ENCODE results near the gene DTNBP1.

The DTNBP1 gene

DNA sequence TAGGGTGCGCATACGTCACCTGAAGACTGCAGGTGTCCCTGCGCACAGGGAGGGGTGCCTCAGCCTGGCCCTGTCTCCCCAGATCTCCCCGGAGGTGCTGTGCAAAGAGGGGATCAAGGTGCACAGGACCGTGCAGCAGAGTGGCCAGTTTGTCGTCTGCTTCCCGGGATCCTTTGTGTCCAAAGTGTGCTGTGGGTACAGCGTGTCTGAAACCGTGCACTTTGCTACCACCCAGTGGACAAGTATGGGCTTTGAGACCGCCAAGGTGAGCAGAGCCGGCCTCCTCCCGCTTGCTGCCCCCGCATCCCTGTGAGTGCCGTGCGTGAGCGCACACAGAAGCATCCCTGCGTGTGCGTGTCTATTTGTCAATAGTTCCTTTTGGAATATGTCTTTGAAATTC, 150.7 kb downstream of the DTNBP1 start:
- DNase-seq, result no peak

DNA sequence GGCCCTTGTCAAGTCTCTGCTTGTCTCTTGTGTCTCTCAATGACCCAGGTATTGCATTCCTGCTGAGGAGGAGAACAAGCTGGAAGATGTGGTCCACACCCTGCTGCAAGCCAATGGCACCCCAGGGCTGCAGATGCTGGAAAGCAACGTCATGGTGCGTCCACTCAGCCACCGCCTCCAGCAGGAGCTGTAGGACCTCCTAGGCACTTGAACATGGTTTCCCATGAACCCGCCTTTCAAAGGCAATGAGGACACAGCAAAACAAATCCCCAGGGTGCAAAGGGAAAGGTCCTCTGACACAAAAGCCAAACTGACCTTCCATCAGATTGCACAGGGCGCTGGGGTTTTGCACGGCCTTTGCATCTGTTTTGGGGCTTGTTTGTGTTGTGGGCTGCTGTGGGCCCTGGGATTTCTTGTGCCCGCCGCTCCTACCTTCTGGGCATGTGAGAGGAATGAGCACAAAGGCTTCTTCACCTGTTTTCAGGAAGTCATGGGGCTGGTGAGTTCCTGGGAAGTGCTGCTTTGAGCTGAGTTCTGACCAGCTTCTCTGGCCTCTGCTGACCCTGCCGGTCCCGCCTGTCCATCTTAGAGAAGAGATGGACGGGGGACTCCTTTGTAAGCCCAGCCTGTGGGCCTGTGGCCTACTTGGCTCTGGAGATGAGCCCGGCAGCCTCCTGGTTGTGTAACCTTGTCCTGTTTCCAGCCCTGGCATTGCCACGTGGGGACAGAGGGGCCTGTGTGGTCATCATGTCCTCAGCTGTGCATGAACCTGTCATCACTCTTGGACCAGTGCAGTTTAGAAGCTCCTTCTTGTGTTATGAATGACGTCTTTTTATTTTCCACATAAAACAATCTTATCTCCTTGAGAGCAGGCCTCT, 151.3 kb downstream of the DTNBP1 start:
- no peak for DNase-seq

- DNase-seq, result no peak
These were observed 152.1 kb downstream of the DTNBP1 start for GRCh38 chr6:15510536-15511247.

GRCh38 chr6:15510121-15510520, 152.7 kb downstream of the DTNBP1 start:
- no peak for DNase-seq

- DNase-seq, result no peak
These were observed 153.4 kb downstream of the DTNBP1 start for GRCh38 chr6:15509335-15509933.

- no peak for DNase-seq
These were observed 153.9 kb downstream of the DTNBP1 start for GRCh38 chr6:15508931-15509330.

GRCh38 chr6:15508441-15508871, 154.4 kb downstream of the DTNBP1 start:
- DNase-seq, result no peak

DNA sequence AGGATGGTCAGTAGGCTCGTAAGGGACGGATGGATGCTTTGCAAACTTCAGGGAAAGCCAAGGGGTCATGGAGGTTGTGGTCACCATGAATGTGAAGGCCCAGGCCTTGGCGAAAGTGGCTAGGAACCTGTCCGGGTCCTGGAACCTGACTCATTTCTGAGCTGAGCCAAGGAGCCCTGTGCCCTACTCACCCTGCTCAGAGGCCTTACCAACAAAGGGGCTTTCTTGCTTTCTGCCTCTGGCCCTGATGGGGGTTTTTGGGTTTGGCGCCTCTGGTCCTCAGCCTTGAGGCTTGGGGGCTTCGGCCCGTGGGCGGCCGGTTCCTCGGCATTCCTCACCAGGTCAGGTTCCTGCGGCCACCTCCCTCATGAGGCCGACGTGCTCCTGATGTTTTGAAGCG, 155.1 kb downstream of the DTNBP1 start:
- no peak for DNase-seq

DNA sequence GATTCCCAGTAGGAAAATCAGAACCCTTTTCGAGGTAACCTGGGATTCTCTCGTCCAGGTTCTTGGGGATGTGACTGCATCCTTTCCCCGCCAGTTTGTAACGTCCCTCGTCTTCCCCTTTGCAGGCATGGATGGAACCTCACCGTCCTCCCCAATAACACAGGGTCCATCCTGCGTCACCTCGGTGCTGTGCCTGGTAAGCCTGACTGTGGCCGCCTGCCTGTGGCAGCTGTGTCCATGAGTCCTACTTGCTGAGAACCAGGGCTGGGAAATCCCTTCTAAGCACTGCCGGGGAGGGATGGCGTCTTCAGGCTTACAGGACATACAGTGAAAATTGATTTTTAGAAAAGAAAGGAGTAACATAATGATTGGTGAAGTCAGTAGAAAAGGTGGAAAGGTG, 155.6 kb downstream of the DTNBP1 start:
- DNase-seq, result no peak

DNA sequence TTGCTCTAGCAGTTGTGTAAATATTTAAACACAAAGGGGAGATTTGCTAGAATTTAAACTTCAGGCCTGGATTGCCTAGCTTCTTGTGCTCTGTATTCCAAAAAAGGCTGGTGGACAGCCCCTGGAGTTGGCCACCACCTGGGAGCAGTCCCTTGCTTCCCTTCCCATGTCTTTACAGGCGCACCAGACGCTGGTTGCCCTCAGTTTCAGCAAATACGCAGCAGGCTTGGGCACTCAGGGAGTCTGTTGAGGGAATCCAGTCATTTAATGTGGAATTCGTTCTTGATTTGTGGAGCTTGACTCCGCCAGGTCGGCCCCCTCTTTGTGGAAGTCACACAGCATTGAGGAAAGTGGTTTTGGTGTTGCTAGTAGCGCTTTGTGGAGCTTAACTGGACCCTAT, 156.8 kb downstream of the DTNBP1 start:
- no peak for DNase-seq

DNA sequence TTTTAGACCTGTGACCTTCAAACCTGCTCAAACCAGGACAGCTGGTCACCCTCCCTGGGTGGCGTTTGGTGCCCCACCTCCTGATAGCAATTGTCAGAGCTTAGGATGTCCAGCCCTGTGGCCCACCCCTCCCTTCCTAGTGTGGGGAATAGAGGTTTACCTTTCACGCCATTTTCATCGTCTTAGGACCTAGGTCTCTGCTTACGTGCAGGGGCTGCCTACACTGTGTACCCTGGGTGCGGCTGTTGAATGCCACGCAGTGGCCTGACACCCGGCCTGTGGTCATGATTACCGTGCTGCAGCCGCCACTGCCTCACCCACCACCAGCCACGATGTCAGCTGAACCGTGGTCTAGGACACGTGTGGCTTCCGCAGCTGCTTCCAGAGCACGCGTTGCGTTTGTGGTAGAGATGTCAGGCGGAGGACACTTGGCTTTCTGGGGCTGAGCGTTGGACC, 157.3 kb downstream of the DTNBP1 start:
- no peak for DNase-seq

DNA sequence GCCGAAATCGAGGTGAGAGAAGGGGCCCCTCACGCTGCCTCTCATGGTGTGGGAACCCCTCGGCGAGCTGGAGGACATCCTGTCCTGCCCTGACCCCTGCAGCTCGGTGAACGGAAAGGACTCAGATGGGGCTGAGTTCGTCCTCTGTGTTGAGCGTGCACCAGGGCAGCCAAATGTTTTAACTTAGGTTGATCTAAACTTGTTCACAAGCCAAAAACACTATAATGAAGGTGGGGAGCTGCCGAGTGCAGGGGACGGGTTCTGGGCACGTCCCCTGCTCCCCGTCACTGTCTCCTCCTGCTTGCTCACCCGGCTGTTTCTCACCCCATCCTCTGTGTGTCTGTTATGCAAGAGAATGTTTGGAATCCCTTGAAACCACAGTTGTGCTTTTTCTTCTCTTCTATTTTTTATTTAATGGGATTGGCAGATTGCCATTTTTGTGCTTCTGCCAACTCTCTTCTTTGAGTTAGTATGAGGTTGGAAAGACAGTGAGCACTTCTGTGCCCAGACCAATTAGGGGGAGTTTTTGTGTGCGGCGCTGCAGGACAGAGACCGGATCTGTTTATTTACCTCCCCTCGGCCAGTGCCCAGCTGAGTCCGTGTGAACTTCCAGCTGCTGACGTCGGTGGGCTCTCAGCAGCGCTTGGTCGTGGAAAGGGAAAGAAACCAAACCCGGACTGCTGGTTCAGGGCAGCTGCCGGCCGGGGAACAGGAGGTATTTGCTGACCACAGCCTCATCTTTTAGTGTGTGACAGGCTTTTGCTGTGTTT, 158.1 kb downstream of the DTNBP1 start:
- no peak for DNase-seq

- DNase-seq, result no peak
These were observed 158.8 kb downstream of the DTNBP1 start for GRCh38 chr6:15504040-15504495.

- DNase-seq, result no peak
These were observed 159.5 kb downstream of the DTNBP1 start for GRCh38 chr6:15503346-15503680.

- no peak for DNase-seq
These were observed 160.1 kb downstream of the DTNBP1 start for GRCh38 chr6:15502446-15503345.

GRCh38 chr6:15501826-15502445, 160.9 kb downstream of the DTNBP1 start:
- no peak for DNase-seq

- DNase-seq, result no peak
These were observed 161.7 kb downstream of the DTNBP1 start for GRCh38 chr6:15500901-15501825.

DNA sequence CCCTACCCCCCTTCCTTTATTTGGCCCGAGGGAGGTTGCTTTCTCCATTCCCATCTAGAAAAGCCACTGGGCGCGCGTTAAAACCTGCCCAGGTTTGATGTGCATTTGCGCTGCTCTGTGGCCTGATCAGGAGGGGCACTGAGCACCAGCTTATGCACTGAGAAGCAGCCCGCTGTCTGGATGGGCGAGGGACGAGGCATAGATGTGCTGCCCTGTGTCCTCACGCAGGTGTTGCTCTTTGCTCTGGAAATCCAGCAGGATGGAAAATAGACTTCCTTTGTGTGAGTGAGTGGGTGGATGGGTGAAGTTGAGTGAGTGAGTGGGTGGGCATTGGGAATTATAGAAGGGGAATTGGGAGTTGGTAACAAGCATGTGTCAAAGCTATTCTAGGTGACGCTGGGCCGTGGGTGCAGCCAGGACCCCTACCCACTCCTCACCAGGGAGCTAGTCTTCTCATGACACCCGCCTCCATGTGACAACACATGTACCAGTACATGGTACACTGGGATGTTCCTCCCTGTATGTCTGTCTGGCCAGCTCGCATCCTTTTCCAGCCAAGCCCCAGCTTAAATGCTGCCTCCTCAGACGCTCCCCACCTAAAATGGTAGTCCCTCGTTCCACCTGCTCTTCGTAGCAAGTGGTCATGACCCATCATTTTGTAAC, 162.6 kb downstream of the DTNBP1 start:
- DNase-seq, result no peak

GRCh38 chr6:15499591-15499990, 163.2 kb downstream of the DTNBP1 start:
- DNase-seq, result no peak

DNA sequence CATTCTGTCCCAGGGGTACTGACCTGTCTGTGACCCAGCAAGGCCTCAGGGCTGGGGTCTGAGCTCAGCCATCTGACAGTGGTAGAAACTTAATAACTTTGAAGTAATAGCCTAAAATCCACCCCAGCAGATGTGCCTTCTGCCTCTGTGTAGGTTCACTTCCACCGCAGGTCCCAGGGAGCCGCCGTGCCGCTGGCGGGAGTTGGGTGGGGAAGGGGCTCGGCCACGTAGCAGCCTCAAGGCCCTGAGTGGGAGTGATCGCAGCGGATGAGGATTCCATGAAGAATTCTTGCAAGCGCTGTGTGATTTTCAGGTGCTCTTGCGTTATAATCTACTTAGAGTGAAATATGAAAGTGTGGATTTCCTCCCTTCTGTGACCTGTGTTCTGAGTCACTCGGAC, 163.7 kb downstream of the DTNBP1 start:
- DNase-seq, result no peak
